ENCODE measurements around the gene IGF2BP2.

Gene IGF2BP2

DNA sequence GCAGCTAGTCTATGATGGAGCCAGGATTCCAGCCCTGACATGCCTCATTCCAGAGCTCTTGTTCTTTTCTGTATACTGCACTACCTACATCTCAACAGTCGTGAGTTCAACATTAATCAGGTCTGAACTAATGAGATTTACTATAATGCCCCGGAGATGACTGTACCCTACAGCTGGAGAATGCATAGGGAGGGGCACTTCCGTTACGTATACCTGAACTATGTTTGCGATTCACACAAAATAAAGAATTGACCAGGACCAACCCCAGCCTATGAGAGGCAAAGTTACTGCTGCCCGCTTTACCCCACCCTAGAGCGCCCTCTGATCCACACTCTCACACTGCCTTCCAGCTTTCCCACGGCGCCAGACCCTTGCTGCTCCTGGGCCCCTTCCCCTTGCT lies 97.0 kb downstream of the IGF2BP2 start:
- TF ChIP-seq, protein P1, sequence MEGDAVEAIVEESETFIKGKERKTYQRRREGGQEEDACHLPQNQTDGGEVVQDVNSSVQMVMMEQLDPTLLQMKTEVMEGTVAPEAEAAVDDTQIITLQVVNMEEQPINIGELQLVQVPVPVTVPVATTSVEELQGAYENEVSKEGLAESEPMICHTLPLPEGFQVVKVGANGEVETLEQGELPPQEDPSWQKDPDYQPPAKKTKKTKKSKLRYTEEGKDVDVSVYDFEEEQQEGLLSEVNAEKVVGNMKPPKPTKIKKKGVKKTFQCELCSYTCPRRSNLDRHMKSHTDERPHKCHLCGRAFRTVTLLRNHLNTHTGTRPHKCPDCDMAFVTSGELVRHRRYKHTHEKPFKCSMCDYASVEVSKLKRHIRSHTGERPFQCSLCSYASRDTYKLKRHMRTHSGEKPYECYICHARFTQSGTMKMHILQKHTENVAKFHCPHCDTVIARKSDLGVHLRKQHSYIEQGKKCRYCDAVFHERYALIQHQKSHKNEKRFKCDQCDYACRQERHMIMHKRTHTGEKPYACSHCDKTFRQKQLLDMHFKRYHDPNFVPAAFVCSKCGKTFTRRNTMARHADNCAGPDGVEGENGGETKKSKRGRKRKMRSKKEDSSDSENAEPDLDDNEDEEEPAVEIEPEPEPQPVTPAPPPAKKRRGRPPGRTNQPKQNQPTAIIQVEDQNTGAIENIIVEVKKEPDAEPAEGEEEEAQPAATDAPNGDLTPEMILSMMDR (IDR thresholded peaks at IDR 0.05; ENCODE audit: low read depth, low read length, missing control alignments): no peak
- Histone ChIP-seq H3K4me3 (ENCODE audit: low read depth, low read length) (no peak overlapping the region), H3K27me3 (replicated peaks) (no peaks in the 10 kb centered on the region), H3K36me3 (replicated peaks) (no peaks in the 10 kb centered on the region), H3K27ac (peak overlapping the region; percentile 93)
- DNase-seq: no peak
- in situ Hi-C loops (cut with HindIII; ENCODE audit: low pct_ligation_motif_present, low sequenced_read_pairs): no loop called here

DNA sequence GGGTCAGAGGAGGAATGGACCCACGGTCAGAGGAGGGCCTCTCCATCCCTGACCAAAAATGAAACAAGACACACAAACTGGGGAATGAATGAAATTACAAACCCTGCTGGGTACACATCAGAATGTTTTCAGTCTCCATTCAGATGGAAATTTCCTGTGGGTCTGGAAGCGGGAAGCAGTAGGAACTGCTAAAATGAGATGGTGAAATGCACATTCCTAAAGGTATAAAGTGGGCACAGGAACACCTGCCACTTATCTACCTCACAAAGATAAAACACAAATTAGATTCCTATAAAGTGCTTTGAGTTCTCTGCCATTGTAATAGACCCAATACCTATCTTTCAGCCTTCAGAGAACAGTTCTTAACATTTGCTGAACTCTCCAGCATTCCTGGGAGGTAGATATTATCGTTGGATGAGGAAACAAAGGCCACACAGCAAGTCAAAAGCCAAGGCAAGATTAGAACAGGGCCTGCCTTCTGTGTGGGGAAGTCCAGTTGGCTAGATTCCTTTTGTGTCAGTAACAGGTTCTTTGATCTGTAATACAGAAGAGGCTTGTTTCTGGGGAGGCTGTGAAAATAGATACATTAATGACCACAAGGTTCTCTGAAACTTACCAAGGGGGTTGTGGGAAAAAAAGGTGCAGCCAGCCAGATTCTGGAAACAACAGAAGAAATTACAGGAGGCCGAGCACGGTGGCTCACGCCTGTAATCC lies 98.4 kb downstream of the IGF2BP2 start:
- Histone ChIP-seq H3K36me3 (replicated peaks) (no peaks in the 10 kb centered on the region), H3K4me3 (ENCODE audit: low read depth, low read length) (no peak overlapping the region), H3K27ac (peak overlapping the region; percentile 11), H3K27me3 (replicated peaks) (no peaks in the 10 kb centered on the region)
- TF ChIP-seq, protein P1 (IDR thresholded peaks at IDR 0.05; ENCODE audit: low read depth, low read length, missing control alignments): no peak
- DNase-seq: no peak
- in situ Hi-C loops (cut with HindIII; ENCODE audit: low pct_ligation_motif_present, low sequenced_read_pairs): no loop called here

DNA sequence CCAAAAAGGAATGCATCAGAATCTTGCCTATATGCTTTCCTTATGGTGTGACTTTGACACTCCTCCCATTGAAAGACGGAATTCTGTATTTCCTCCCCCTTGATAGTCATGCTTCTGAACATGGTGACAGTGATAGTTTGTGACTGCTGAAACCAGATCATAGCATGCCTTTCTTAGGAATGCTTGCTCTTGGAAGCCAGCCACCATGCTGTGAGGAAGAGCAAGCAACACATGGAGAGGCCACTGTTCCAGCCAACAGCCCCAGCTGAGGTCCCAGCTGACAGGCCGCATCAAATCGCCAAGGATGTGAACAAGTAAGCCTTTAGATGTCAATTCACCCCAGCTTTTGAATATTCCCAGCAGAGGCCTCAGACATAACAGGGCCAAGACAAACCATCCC lies 100.1 kb downstream of the IGF2BP2 start:
- no peaks in the 10 kb centered on the region for H3K27me3 ChIP-seq (replicated peaks)
- TF ChIP-seq, protein P1 (IDR thresholded peaks at IDR 0.05; ENCODE audit: low read depth, low read length, missing control alignments): no peak
- DNase-seq: peak; percentile 53
- H3K4me3 ChIP-seq (ENCODE audit: low read depth, low read length): no peak overlapping the region
- in situ Hi-C loops (cut with HindIII; ENCODE audit: low pct_ligation_motif_present, low sequenced_read_pairs): no loop called here
- H3K27ac ChIP-seq: peak overlapping the region; percentile 25
- H3K36me3 ChIP-seq (replicated peaks): no peaks in the 10 kb centered on the region

DNA sequence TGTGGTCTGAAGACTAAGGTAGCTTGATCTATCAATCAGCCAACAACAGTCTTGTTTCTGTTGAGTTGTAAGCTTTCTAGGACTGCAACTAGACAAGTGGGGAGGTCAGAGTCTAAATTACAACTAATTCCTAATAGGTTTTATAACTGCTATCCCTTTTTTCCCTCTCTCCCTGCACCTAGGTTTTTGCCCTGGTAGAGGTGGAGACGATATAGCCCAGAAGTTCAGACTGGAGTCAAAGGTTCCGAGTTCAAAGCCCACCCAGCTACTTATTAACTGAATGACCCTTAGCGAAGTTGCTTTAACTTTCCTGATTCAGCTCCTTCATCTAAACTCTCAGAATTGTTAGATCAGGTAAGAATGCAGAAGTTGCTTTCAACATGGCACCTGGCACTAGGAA lies 100.6 kb downstream of the IGF2BP2 start:
- peak overlapping the region; percentile 25 for H3K27ac ChIP-seq
- H3K4me3 ChIP-seq (ENCODE audit: low read depth, low read length): no peak overlapping the region
- TF ChIP-seq, protein P1 (IDR thresholded peaks at IDR 0.05; ENCODE audit: low read depth, low read length, missing control alignments): no peak
- no peaks in the 10 kb centered on the region for H3K27me3 ChIP-seq (replicated peaks)
- H3K36me3 ChIP-seq (replicated peaks): no peaks in the 10 kb centered on the region
- in situ Hi-C loops (cut with HindIII; ENCODE audit: low pct_ligation_motif_present, low sequenced_read_pairs): no loop called here
- DNase-seq: no peak

GRCh38 chr3:185722881-185723280 lies 102.0 kb downstream of the IGF2BP2 start:
- DNase-seq: no peak
- TF ChIP-seq, protein P1 (IDR thresholded peaks at IDR 0.05; ENCODE audit: low read depth, low read length, missing control alignments): no peak
- H3K27ac ChIP-seq: no peak overlapping the region
- H3K4me3 ChIP-seq (ENCODE audit: low read depth, low read length): no peak overlapping the region
- in situ Hi-C loops (cut with HindIII; ENCODE audit: low pct_ligation_motif_present, low sequenced_read_pairs): no loop called here
- H3K27me3 ChIP-seq (replicated peaks): no peaks in the 10 kb centered on the region
- H3K36me3 ChIP-seq (replicated peaks): no peaks in the 10 kb centered on the region

GRCh38 chr3:185721970-185722369 lies 102.9 kb downstream of the IGF2BP2 start:
- Histone ChIP-seq H3K27me3 (replicated peaks) (no peaks in the 10 kb centered on the region), H3K36me3 (replicated peaks) (no peaks in the 10 kb centered on the region), H3K27ac (no peak overlapping the region), H3K4me3 (ENCODE audit: low read depth, low read length) (no peak overlapping the region)
- in situ Hi-C loops (cut with HindIII; ENCODE audit: low pct_ligation_motif_present, low sequenced_read_pairs): no loop called here
- DNase-seq: no peak
- TF ChIP-seq, protein P1 (IDR thresholded peaks at IDR 0.05; ENCODE audit: low read depth, low read length, missing control alignments): no peak

Data from brain microvascular endothelial cell (primary cell).